Fibroblast of pulmonary artery (primary cell): Measurements from ENCODE around the gene ZMYM2.

Experiments
- DNase-seq: peaks from one replicate; pipeline ENCODE4 v3.0.0-alpha.2; 2010; ENCODE audit warnings: low read depth
- H3K4me3 ChIP-seq: replicated peaks from 2 replicates; pipeline ENCODE4 v1.5.1; 2011; ENCODE audit warnings: low read depth, mild to moderate bottlenecking, control low read depth, low read length, moderate library complexity
- CTCF ChIP-seq: IDR thresholded peaks from 2 replicates; pipeline ENCODE4 v1.5.1; 2011; ENCODE audit warnings: mild to moderate bottlenecking, control low read depth, low read length, inconsistent platforms; ENCODE audit errors: missing control alignments

The ZMYM2 gene

GRCh38 chr13:19984430-19985218, 26.1 kb downstream of the ZMYM2 start:
- DNase-seq, result peak; percentile 71
- no peak overlapping the region for H3K4me3 ChIP-seq
- TF ChIP-seq CTCF, result peak; percentile 72

- no peak for TF ChIP-seq CTCF
- no peak for DNase-seq
- no peak overlapping the region for H3K4me3 ChIP-seq
Measured at GRCh38 chr13:19985219-19985556, 26.7 kb downstream of the ZMYM2 start.

GRCh38 chr13:19991531-19991930, 33.0 kb downstream of the ZMYM2 start:
- no peak for TF ChIP-seq CTCF
- H3K4me3 ChIP-seq, result no peak overlapping the region
- no peak for DNase-seq

- no peak for DNase-seq
- H3K4me3 ChIP-seq, result no peak overlapping the region
- TF ChIP-seq CTCF, result no peak
Measured at GRCh38 chr13:19993024-19993423, 34.5 kb downstream of the ZMYM2 start.

GRCh38 chr13:19998960-19999359, 40.4 kb downstream of the ZMYM2 start:
- TF ChIP-seq CTCF, result no peak
- no peak overlapping the region for H3K4me3 ChIP-seq
- DNase-seq, result no peak

- no peak overlapping the region for H3K4me3 ChIP-seq
- no peak for DNase-seq
- TF ChIP-seq CTCF, result no peak
Measured at GRCh38 chr13:20000062-20000552, 41.6 kb downstream of the ZMYM2 start.
